K562 (cell line): Measurements from ENCODE around the gene WASHC3. TPM values are rescaled to one million over a fixed set of nuclear protein-coding genes. Genes with fewer than 3 reads are reported as not detected.
A peak's percentile ranks its signal among the peaks of the same experiment; 100 is the strongest.

ENCODE experiments used
- ATF1 ChIP-seq, 2 experiments: fragments of 450-650 bp in 1 of 2; IDR thresholded peaks; 2 replicates each; pipeline ENCODE4 v1.6.1; 2016; ENCODE audit warnings: missing compliant biosample characterization in 1 of 2, missing genetic modification characterization in 1 of 2
- BCOR ChIP-seq: fragments of 450-650 bp; IDR thresholded peaks from 2 replicates; pipeline ENCODE4 v1.6.1; 2016
- ELF1 ChIP-seq: fragments of 200-800 bp; sonication (Bioruptor generic); IDR thresholded peaks from 2 replicates; pipeline ENCODE4 v1.6.1; 2016; ENCODE audit warnings: missing genetic modification characterization, missing compliant biosample characterization
- HIVEP1 ChIP-seq: fragments of 250-450 bp; sonication (Bioruptor Pico); IDR thresholded peaks from 2 replicates; pipeline ENCODE4 v1.4.0; 2020; ENCODE audit warnings: mild to moderate bottlenecking
- NFATC3 ChIP-seq: fragments of 450-650 bp; IDR thresholded peaks from 2 replicates; pipeline ENCODE4 v1.6.1; 2017; ENCODE audit warnings: mild to moderate bottlenecking
- NR3C1 ChIP-seq: sonication (generic); formaldehyde crosslinking; IDR thresholded peaks from 2 replicates; pipeline ENCODE4 v1.8.1; 2022; ENCODE audit warnings: missing genetic modification reagents
- RAD21 ChIP-seq, 2 experiments: fragments of 250-450 bp in 1 of 2; fragments of 450-650 bp in 1 of 2; sonication (Bioruptor Pico) in 1 of 2; formaldehyde crosslinking in 1 of 2; IDR thresholded peaks in 1 of 2; conservative IDR thresholded peaks in 1 of 2; 2 replicates each; pipeline versions ENCODE4 v1.4.0 to v1.8.0; 2020 to 2022; ENCODE audit warnings: mild to moderate bottlenecking in 2 of 2, moderate library complexity in 1 of 2
- SMC3 ChIP-seq: conservative IDR thresholded peaks from 2 replicates; pipeline ENCODE4 v1.6.1; 2011; ENCODE audit warnings: low read depth, low read length, improper control_type of control experiment; ENCODE audit not compliant: insufficient read depth
- TCFL5 ChIP-seq: fragments of 250-450 bp; sonication (Bioruptor Pico); conservative IDR thresholded peaks from 2 replicates; pipeline ENCODE4 v1.6.1; 2021; ENCODE audit warnings: mild to moderate bottlenecking, moderate library complexity, matching md5 sums
- ZC3H4 ChIP-seq: sonication (generic); formaldehyde crosslinking; IDR thresholded peaks from 2 replicates; pipeline ENCODE4 v1.9.0; 2021; ENCODE audit warnings: missing genetic modification reagents, borderline replicate concordance
- ZNF764 ChIP-seq: fragments of 250-450 bp; sonication (Bioruptor Pico); IDR thresholded peaks from 2 replicates; pipeline ENCODE4 v1.4.0; 2020; ENCODE audit warnings: low read depth, mild to moderate bottlenecking, moderate library complexity
- polyA plus RNA-seq, 8 experiments: library from polyadenylated mRNA; depleted of rRNA in 4 of 8; stranded (reverse) in 5 of 8; unstranded in 3 of 8; fragments of >200 nt; fragmentation: Nextera tagmentation in 2 of 8; fragmentation: Illumina TruSeq in 1 of 8; extraction: Ambion mirVana in 2 of 8; extraction: Trizol in 1 of 8; gene quantifications; 2 replicates each; pipeline versions ENCODE4 v1.2.1 to v1.2.3, GENCODE V29; 2011 to 2014; ENCODE audit warnings: inconsistent platforms in 1 of 8, missing spikeins in 1 of 8
- total RNA-seq, 7 experiments: library from RNA; depleted of rRNA in 6 of 7; stranded (reverse); fragments of >200 nt in 6 of 7; fragmentation: Illumina TruSeq in 2 of 7; extraction: Trizol in 2 of 7; gene quantifications; 2 replicates each; pipeline versions ENCODE4 v1.2.1 to v1.2.3, GENCODE V29; 2011 to 2021; ENCODE audit warnings: low replicate concordance in 1 of 7
- TF ChIP-seq, protein P1 (sequence below), 2 experiments: fragments of 450-650 bp; formaldehyde crosslinking in 1 of 2; IDR thresholded peaks; 2 replicates each; pipeline versions ENCODE4 v1.4.0 to v1.6.1; 2014 to 2020; ENCODE audit warnings: mild to moderate bottlenecking in 2 of 2, borderline replicate concordance in 1 of 2, low read depth in 1 of 2
- TF ChIP-seq, protein P2 (sequence below): fragments of 450-650 bp; IDR thresholded peaks from 2 replicates; pipeline ENCODE4 v1.6.1; 2016
- TF ChIP-seq, protein P3 (sequence below), 3 experiments: IDR thresholded peaks in 2 of 3; conservative IDR thresholded peaks in 1 of 3; 2 replicates each; pipeline ENCODE4 v1.5.1; 2011 to 2012; ENCODE audit warnings: low read length in 3 of 3, mild to moderate bottlenecking in 3 of 3, control low read depth in 2 of 3, improper control_type of control experiment in 1 of 3, inconsistent platforms in 1 of 3, low read depth in 1 of 3, mixed read lengths in 1 of 3, moderate library complexity in 1 of 3; ENCODE audit not compliant: insufficient read depth in 2 of 3
- TF ChIP-seq, protein P4 (sequence below): fragments of 450-650 bp; formaldehyde crosslinking; IDR thresholded peaks from 2 replicates; pipeline ENCODE4 v1.4.0; 2020; ENCODE audit warnings: mild to moderate bottlenecking, moderate library complexity

The WASHC3 gene
- total and polyA plus RNA-seq, 9 of the 15 experiments (the other 6 are each of a cell fraction or from before 2014, with no cell fraction given), result 14.3 to 74.9 (median 35.1) TPM

DNA sequence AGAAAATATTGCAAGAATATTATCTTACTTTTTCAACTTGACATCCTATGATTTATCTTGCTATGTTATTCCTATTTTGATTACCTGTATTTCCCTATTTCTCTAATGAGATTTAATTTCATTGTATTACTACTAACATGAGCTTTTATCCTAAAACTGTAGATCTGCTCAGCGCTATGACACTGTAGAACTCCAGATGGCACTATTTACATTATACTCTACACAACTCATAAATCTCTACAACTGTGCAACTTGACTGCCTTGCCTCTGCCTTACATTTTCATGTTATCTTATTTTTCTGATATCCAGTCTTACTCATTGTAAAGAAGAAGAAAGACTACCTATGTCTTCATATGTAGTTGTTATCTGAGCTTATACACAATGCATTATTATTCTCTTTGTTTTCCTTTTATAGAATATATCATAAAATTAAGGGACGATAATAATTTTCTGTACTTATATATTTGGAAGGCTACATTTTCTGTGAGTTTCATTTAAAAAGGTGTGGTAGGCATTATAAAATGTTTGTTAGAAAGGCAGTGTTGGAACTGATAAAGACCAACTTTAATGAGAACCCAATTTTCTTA, 34.0 kb upstream of the WASHC3 start (continued):
- TF ChIP-seq, protein P1, sequence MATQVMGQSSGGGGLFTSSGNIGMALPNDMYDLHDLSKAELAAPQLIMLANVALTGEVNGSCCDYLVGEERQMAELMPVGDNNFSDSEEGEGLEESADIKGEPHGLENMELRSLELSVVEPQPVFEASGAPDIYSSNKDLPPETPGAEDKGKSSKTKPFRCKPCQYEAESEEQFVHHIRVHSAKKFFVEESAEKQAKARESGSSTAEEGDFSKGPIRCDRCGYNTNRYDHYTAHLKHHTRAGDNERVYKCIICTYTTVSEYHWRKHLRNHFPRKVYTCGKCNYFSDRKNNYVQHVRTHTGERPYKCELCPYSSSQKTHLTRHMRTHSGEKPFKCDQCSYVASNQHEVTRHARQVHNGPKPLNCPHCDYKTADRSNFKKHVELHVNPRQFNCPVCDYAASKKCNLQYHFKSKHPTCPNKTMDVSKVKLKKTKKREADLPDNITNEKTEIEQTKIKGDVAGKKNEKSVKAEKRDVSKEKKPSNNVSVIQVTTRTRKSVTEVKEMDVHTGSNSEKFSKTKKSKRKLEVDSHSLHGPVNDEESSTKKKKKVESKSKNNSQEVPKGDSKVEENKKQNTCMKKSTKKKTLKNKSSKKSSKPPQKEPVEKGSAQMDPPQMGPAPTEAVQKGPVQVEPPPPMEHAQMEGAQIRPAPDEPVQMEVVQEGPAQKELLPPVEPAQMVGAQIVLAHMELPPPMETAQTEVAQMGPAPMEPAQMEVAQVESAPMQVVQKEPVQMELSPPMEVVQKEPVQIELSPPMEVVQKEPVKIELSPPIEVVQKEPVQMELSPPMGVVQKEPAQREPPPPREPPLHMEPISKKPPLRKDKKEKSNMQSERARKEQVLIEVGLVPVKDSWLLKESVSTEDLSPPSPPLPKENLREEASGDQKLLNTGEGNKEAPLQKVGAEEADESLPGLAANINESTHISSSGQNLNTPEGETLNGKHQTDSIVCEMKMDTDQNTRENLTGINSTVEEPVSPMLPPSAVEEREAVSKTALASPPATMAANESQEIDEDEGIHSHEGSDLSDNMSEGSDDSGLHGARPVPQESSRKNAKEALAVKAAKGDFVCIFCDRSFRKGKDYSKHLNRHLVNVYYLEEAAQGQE (IDR thresholded peaks at IDR 0.05; ENCODE audit: borderline replicate concordance), result peak; percentile 32; the same call in 1 of the 2 replicates
- TF ChIP-seq, protein P1 (CRISPR knock-in tag; IDR thresholded peaks at IDR 0.05; ENCODE audit: low read depth), result no peak
- no peak for TF ChIP-seq HIVEP1 (CRISPR knock-in tag)
- no peak for TF ChIP-seq BCOR
- TF ChIP-seq ELF1 (tag), result no peak
- no peak for TF ChIP-seq ZC3H4 (CRISPR knock-in tag)
- TF ChIP-seq RAD21 (CRISPR knock-in tag; conservative IDR thresholded peaks at IDR 0.05 in 1 of 2, IDR thresholded peaks at IDR 0.05 in 1 of 2), result peak; percentile 67 to 83
- no peak for TF ChIP-seq TCFL5 (CRISPR knock-in tag)
- TF ChIP-seq, protein P2, sequence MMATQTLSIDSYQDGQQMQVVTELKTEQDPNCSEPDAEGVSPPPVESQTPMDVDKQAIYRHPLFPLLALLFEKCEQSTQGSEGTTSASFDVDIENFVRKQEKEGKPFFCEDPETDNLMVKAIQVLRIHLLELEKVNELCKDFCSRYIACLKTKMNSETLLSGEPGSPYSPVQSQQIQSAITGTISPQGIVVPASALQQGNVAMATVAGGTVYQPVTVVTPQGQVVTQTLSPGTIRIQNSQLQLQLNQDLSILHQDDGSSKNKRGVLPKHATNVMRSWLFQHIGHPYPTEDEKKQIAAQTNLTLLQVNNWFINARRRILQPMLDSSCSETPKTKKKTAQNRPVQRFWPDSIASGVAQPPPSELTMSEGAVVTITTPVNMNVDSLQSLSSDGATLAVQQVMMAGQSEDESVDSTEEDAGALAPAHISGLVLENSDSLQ, result peak; percentile 81
- TF ChIP-seq, protein P3, sequence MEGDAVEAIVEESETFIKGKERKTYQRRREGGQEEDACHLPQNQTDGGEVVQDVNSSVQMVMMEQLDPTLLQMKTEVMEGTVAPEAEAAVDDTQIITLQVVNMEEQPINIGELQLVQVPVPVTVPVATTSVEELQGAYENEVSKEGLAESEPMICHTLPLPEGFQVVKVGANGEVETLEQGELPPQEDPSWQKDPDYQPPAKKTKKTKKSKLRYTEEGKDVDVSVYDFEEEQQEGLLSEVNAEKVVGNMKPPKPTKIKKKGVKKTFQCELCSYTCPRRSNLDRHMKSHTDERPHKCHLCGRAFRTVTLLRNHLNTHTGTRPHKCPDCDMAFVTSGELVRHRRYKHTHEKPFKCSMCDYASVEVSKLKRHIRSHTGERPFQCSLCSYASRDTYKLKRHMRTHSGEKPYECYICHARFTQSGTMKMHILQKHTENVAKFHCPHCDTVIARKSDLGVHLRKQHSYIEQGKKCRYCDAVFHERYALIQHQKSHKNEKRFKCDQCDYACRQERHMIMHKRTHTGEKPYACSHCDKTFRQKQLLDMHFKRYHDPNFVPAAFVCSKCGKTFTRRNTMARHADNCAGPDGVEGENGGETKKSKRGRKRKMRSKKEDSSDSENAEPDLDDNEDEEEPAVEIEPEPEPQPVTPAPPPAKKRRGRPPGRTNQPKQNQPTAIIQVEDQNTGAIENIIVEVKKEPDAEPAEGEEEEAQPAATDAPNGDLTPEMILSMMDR (IDR thresholded peaks at IDR 0.05 in 2 of 3, conservative IDR thresholded peaks at IDR 0.05 in 1 of 3; ENCODE audit: insufficient read depth in 2 of 3, low read depth in 1 of 3, low read length in 3 of 3), result peak; percentile 21 to 62 (median 33); a peak in 4 of 6 replicates
- TF ChIP-seq NFATC3, result no peak
- TF ChIP-seq, protein P4, sequence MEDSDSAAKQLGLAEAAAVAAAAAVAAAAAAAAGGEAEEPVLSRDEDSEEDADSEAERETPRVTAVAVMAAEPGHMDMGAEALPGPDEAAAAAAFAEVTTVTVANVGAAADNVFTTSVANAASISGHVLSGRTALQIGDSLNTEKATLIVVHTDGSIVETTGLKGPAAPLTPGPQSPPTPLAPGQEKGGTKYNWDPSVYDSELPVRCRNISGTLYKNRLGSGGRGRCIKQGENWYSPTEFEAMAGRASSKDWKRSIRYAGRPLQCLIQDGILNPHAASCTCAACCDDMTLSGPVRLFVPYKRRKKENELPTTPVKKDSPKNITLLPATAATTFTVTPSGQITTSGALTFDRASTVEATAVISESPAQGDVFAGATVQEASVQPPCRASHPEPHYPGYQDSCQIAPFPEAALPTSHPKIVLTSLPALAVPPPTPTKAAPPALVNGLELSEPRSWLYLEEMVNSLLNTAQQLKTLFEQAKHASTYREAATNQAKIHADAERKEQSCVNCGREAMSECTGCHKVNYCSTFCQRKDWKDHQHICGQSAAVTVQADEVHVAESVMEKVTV (CRISPR knock-in tag), result peak; percentile 60
- no peak for TF ChIP-seq ATF1 (CRISPR knock-in tag; IDR thresholded peaks at IDR 0.05)
- TF ChIP-seq ATF1 (tag; IDR thresholded peaks at IDR 0.05), result no peak
- TF ChIP-seq NR3C1 (CRISPR knock-in tag), result no peak
- TF ChIP-seq ZNF764, result no peak
- TF ChIP-seq SMC3, result peak; percentile 42; the same call in 1 of the 2 replicates
- TF ChIP-seq, all 486 proteins: peak for 9
